Measurements from ENCODE around the gene MTA1.

- TF ChIP-seq EZH2 (IDR thresholded peaks at IDR 0.05) (no peak), CTCF (IDR thresholded peaks at IDR 0.05) (no peak), EZH2phosphoT487 (IDR thresholded peaks at IDR 0.05) (no peak)
Observed at GRCh38 chr14:105484997-105485393, 65.4 kb downstream of the MTA1 start.

Measured in neural progenitor cell (in vitro differentiated cells).